ENCODE data around the gene LEO1. TPM values are rescaled to one million over a fixed set of nuclear protein-coding genes. Genes with fewer than 3 reads are reported as not detected.

The LEO1 gene
- total and polyA plus RNA-seq, 2 of the 13 experiments (the other 11 are each of a cell fraction or from before 2014, with no cell fraction given): 17.0 to 60.3 TPM

DNA sequence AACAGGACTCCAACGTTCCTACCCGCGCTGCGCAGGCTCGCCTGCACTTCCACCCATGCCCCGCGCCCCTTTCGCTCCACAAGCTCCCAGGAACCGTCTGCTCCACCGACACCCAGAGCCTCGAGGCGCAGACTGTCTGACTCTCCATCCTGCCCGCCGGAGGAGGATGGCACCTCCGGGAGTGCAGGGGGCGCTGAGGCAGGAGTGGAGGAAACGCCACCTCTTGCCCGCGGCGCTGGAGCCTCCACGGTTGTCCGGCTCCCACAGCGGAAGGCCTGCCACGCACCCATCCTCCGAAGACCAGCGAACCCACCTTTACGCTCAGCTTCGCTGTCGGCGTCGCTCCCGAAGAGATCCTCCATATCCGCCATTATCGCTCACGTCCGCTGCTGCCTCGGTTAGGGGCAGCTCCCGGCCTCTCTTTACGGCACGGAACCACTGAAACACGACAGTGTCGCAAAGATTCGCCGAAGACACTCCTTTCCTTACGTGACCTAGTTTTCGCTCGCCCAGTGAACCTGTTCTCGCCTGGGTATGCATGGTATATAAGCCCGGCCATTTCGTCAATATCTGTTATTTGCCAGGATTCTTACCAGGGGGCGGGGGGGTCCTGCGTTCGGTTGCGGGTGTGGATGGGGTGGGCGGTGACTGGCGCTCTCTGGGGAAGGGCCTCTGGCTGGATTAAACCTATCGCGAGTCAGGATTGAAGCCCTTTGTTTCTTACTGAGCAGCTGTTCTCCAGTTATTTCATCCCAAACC, at the start of gene LEO1 (continued):
- TF ChIP-seq ISL2 (CRISPR knock-in tag; IDR thresholded peaks at IDR 0.05): peak; percentile 70
- TF ChIP-seq NFKBIZ (CRISPR knock-in tag; IDR thresholded peaks at IDR 0.05): 0 out of 2 replicates have a peak, but pooled peaks have one; percentile 55
- TF ChIP-seq, protein P1, sequence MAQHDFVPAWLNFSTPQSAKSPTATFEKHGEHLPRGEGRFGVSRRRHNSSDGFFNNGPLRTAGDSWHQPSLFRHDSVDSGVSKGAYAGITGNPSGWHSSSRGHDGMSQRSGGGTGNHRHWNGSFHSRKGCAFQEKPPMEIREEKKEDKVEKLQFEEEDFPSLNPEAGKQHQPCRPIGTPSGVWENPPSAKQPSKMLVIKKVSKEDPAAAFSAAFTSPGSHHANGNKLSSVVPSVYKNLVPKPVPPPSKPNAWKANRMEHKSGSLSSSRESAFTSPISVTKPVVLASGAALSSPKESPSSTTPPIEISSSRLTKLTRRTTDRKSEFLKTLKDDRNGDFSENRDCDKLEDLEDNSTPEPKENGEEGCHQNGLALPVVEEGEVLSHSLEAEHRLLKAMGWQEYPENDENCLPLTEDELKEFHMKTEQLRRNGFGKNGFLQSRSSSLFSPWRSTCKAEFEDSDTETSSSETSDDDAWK (CRISPR knock-in tag; IDR thresholded peaks at IDR 0.05): no peak
- TF ChIP-seq NFRKB (IDR thresholded peaks at IDR 0.05): no peak
- TF ChIP-seq IRF2 (CRISPR knock-in tag; IDR thresholded peaks at IDR 0.05): peak; percentile 68
- TF ChIP-seq RXRB (CRISPR knock-in tag; IDR thresholded peaks at IDR 0.05; ENCODE audit: borderline replicate concordance): peak; percentile 80
- TF ChIP-seq ZFP36L2 (CRISPR knock-in tag; IDR thresholded peaks at IDR 0.05): no peak; the same call in 1 of the 2 replicates
- TF ChIP-seq HDAC2 (CRISPR knock-in tag; IDR thresholded peaks at IDR 0.05): peak; percentile 14; the same call in 1 of the 2 replicates
- TF ChIP-seq ZNF367 (CRISPR knock-in tag; IDR thresholded peaks at IDR 0.05; ENCODE audit: borderline replicate concordance): no peak; the same call in 1 of the 2 replicates
- TF ChIP-seq ELF4 (CRISPR knock-in tag; IDR thresholded peaks at IDR 0.05; ENCODE audit: borderline replicate concordance): 0 out of 2 replicates have a peak, but pooled peaks have one; percentile 34
- TF ChIP-seq SPEN (CRISPR knock-in tag; IDR thresholded peaks at IDR 0.05; ENCODE audit: low read depth): no peak; the same call in 1 of the 2 replicates
- TF ChIP-seq SSRP1 (CRISPR knock-in tag; IDR thresholded peaks at IDR 0.05): 0 out of 2 replicates have a peak, but pooled peaks have one; percentile 70
- TF ChIP-seq, protein P2, sequence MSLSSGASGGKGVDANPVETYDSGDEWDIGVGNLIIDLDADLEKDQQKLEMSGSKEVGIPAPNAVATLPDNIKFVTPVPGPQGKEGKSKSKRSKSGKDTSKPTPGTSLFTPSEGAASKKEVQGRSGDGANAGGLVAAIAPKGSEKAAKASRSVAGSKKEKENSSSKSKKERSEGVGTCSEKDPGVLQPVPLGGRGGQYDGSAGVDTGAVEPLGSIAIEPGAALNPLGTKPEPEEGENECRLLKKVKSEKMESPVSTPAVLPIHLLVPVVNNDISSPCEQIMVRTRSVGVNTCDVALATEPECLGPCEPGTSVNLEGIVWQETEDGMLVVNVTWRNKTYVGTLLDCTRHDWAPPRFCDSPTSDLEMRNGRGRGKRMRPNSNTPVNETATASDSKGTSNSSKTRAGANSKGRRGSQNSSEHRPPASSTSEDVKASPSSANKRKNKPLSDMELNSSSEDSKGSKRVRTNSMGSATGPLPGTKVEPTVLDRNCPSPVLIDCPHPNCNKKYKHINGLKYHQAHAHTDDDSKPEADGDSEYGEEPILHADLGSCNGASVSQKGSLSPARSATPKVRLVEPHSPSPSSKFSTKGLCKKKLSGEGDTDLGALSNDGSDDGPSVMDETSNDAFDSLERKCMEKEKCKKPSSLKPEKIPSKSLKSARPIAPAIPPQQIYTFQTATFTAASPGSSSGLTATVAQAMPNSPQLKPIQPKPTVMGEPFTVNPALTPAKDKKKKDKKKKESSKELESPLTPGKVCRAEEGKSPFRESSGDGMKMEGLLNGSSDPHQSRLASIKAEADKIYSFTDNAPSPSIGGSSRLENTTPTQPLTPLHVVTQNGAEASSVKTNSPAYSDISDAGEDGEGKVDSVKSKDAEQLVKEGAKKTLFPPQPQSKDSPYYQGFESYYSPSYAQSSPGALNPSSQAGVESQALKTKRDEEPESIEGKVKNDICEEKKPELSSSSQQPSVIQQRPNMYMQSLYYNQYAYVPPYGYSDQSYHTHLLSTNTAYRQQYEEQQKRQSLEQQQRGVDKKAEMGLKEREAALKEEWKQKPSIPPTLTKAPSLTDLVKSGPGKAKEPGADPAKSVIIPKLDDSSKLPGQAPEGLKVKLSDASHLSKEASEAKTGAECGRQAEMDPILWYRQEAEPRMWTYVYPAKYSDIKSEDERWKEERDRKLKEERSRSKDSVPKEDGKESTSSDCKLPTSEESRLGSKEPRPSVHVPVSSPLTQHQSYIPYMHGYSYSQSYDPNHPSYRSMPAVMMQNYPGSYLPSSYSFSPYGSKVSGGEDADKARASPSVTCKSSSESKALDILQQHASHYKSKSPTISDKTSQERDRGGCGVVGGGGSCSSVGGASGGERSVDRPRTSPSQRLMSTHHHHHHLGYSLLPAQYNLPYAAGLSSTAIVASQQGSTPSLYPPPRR (CRISPR knock-in tag; IDR thresholded peaks at IDR 0.05; ENCODE audit: borderline replicate concordance): no peak; the same call in 1 of the 2 replicates
- no peak for TF ChIP-seq ZNF382 (CRISPR knock-in tag; IDR thresholded peaks at IDR 0.05; ENCODE audit: borderline replicate concordance)
- no peak for TF ChIP-seq ZNF101 (CRISPR knock-in tag; IDR thresholded peaks at IDR 0.05; ENCODE audit: borderline replicate concordance, low read depth)
- peak; percentile 50 for TF ChIP-seq ETV5 (CRISPR knock-in tag; IDR thresholded peaks at IDR 0.05; ENCODE audit: borderline replicate concordance)
- no peak for TF ChIP-seq NR2F6 (IDR thresholded peaks at IDR 0.05)
- TF ChIP-seq NR2F6 (CRISPR knock-in tag; IDR thresholded peaks at IDR 0.05): 0 out of 2 replicates have a peak, but pooled peaks have one; percentile 8
- TF ChIP-seq, protein P3, sequence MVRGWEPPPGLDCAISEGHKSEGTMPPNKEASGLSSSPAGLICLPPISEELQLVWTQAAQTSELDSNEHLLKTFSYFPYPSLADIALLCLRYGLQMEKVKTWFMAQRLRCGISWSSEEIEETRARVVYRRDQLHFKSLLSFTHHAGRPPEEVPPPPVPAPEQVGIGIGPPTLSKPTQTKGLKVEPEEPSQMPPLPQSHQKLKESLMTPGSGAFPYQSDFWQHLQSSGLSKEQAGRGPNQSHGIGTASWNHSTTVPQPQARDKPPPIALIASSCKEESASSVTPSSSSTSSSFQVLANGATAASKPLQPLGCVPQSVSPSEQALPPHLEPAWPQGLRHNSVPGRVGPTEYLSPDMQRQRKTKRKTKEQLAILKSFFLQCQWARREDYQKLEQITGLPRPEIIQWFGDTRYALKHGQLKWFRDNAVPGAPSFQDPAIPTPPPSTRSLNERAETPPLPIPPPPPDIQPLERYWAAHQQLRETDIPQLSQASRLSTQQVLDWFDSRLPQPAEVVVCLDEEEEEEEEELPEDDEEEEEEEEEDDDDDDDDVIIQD (CRISPR knock-in tag; IDR thresholded peaks at IDR 0.05; ENCODE audit: low read depth): 0 out of 2 replicates have a peak, but pooled peaks have one; percentile 40
- TF ChIP-seq GMEB2 (CRISPR knock-in tag; IDR thresholded peaks at IDR 0.05; ENCODE audit: low read depth): no peak

All from HepG2 (cell line).